Stimulated activated CD8-positive, alpha-beta memory T cell treated with anti-CD3 and anti-CD28 coated beads, Interleukin-4, amount 100 ng/mL, for 1 hour (primary cell): ENCODE data around the gene CHD8.

Experiments used
- DNase-seq, 2 donors: peaks; one replicate each; pipeline ENCODE4 v3.0.0-alpha.2; 2020; ENCODE audit warnings: low read depth in 2 of 2, low spot score in 1 of 2

The CHD8 gene

GRCh38 chr14:21369949-21370679 is 85.8 kb downstream of the CHD8 start:
- DNase-seq = no peak

- no peak for DNase-seq
These were observed 88.3 kb downstream of the CHD8 start for GRCh38 chr14:21367582-21368144.

GRCh38 chr14:21356511-21356910 is 99.4 kb downstream of the CHD8 start:
- DNase-seq = no peak

- no peak for DNase-seq
These were observed 103.3 kb downstream of the CHD8 start for GRCh38 chr14:21352587-21352986.

GRCh38 chr14:21350539-21350938 is 105.4 kb downstream of the CHD8 start:
- no peak for DNase-seq

- DNase-seq = no peak
These were observed 108.7 kb downstream of the CHD8 start for GRCh38 chr14:21347201-21347600.

- DNase-seq = no peak
These were observed 109.3 kb downstream of the CHD8 start for GRCh38 chr14:21346532-21347135.

GRCh38 chr14:21343035-21343794 is 112.7 kb downstream of the CHD8 start:
- no peak for DNase-seq
